ENCODE measurements around the gene TWIST2. TPM values are rescaled to one million over a fixed set of nuclear protein-coding genes. Genes with fewer than 3 reads are reported as not detected.

Gene TWIST2
- 2.6 and 4.5 TPM in 2 replicates for total RNA-seq

DNA sequence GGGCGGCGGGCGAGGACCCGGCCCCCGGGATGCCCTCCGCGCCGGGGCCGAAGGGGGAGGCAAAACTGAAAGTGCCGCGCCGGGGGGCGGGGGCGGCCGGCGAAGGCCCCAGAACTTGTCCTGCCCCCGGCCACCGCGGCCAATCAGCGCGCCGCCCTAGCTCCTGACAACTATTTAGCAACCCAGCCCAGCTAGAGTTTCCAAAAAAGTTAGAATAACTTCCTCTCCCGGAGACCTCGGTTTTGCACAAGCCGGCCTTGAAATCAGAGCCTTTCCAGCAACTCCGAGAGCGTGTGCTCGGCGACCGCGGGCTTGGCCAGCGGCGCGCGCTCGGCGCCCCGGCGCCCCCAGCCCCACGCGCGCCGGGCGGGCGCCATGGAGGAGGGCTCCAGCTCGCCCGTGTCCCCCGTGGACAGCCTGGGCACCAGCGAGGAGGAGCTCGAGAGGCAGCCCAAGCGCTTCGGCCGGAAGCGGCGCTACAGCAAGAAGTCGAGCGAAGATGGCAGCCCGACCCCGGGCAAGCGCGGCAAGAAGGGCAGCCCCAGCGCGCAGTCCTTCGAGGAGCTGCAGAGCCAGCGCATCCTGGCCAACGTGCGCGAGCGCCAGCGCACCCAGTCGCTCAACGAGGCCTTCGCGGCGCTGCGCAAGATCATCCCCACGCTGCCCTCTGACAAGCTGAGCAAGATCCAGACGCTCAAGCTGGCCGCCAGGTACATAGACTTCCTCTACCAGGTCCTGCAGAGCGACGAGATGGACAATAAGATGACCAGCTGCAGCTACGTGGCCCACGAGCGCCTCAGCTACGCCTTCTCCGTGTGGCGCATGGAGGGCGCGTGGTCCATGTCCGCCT is at the start of gene TWIST2:
TWIST2 (plus strand) TSS at position 245 of the 850 bp plus-strand sequence; CDS start at position 376, 131 bp downstream.

Measured in thoracic aorta endothelial cell (primary cell).